Measurements from ENCODE around the gene DAZAP1.

Gene DAZAP1

DNA sequence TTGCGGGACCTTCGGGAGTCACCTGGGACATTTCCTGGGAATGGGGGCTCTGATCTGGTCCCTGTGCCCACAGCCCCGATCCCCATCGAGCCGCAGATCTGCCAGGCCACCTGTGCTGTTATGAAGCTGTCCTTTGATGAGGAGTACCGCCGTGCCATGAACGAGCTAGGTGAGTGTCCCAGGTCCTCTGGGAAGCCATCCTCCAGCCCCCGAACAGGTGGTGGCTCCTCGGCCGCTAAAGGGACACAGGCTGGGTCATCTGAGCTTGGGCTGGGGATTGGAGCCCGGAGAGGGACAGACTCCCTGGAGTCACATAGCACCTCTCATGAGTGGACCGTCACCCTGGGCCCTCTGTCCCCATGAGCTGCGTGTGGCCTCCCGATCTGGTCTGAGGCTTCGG lies 50.5 kb downstream of the DAZAP1 start:
- DNase-seq (ENCODE audit: low read depth) = no peak

GRCh38 chr19:1459479-1459878 lies 52.1 kb downstream of the DAZAP1 start:
- DNase-seq (ENCODE audit: low read depth) = no peak

GRCh38 chr19:1460033-1460995 lies 52.9 kb downstream of the DAZAP1 start:
- no peak for DNase-seq (ENCODE audit: low read depth)

DNA sequence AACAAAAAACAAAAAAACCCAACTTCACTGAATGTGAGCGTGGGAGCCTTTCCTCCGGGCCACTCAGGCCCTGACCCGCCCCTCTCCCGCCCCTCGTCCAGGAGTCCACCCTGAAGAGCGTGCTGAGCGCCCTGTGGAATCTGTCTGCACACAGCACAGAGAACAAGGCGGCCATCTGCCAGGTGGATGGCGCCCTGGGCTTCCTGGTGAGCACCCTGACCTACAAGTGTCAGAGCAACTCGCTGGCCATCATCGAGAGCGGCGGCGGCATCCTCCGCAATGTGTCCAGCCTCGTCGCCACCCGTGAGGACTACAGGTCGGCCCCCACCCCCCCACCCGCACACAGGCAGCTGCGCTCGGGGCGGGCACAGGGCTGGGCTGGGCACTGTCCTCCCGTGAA lies 54.5 kb downstream of the DAZAP1 start:
- no peak for DNase-seq (ENCODE audit: low read depth)

DNA sequence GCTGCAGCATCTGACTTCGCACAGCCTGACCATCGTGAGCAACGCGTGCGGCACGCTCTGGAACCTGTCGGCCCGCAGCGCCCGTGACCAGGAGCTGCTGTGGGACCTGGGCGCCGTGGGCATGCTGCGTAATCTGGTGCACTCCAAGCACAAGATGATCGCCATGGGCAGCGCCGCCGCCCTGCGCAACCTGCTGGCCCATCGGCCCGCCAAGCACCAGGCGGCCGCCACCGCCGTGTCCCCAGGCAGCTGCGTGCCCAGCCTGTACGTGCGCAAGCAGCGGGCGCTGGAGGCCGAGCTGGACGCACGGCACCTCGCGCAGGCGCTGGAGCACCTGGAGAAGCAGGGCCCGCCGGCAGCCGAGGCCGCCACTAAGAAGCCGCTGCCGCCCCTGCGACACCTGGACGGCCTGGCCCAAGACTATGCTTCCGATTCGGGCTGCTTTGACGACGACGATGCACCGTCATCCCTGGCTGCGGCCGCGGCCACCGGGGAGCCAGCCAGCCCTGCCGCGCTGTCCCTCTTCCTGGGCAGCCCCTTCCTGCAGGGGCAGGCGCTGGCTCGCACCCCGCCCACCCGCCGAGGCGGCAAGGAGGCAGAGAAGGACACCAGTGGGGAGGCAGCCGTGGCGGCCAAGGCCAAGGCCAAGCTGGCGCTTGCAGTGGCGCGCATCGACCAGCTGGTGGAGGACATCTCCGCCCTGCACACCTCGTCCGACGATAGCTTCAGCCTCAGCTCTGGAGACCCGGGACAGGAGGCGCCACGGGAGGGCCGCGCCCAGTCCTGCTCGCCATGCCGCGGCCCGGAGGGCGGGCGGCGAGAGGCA lies 58.0 kb downstream of the DAZAP1 start:
- no peak for DNase-seq (ENCODE audit: low read depth)

- DNase-seq (ENCODE audit: low read depth) = no peak
Observed at GRCh38 chr19:1466018-1466460, 58.7 kb downstream of the DAZAP1 start.

DNA sequence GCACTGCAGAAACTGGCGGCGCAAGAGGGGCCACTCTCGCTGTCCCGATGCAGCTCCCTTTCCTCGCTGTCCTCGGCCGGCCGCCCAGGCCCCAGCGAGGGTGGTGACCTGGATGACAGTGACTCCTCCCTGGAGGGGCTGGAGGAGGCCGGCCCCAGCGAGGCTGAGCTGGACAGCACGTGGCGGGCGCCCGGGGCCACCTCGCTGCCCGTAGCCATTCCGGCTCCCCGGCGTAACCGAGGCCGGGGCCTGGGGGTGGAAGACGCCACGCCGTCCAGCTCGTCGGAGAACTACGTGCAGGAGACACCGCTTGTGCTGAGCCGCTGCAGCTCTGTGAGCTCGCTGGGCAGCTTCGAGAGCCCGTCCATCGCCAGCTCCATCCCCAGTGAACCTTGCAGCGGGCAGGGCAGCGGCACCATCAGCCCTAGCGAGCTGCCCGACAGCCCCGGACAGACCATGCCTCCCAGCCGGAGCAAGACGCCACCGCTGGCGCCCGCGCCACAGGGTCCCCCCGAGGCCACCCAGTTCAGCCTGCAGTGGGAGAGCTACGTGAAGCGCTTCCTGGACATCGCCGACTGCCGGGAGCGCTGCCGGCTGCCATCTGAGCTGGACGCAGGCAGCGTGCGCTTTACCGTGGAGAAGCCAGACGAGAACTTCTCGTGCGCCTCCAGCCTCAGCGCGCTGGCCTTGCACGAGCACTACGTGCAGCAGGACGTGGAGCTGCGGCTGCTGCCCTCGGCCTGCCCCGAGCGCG lies 59.3 kb downstream of the DAZAP1 start:
- DNase-seq (ENCODE audit: low read depth) = no peak

DNA sequence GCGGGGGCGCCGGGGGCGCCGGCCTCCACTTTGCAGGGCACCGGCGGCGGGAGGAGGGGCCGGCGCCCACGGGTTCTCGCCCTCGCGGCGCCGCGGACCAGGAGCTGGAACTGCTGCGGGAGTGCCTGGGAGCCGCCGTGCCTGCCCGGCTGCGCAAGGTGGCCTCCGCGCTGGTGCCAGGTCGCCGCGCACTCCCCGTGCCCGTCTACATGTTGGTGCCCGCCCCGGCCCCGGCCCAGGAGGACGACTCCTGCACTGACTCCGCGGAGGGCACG lies 59.8 kb downstream of the DAZAP1 start:
- no peak for DNase-seq (ENCODE audit: low read depth)

- no peak for DNase-seq (ENCODE audit: low read depth)
Observed at GRCh38 chr19:1467490-1468273, 60.3 kb downstream of the DAZAP1 start.

DNA sequence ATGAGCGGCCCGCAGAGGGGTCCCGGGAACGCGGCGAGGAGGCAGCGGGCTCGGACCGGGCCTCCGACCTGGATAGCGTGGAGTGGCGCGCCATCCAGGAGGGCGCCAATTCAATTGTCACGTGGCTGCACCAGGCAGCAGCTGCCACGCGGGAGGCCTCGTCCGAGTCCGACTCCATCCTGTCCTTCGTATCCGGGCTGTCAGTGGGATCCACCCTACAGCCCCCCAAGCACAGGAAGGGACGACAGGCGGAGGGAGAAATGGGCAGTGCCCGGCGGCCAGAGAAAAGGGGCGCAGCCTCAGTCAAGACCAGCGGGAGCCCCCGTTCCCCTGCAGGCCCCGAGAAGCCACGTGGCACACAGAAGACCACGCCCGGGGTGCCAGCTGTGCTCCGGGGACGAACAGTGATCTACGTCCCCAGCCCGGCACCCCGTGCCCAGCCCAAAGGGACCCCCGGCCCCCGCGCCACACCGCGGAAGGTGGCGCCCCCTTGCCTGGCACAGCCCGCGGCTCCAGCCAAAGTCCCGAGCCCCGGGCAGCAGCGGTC lies 61.0 kb downstream of the DAZAP1 start:
- no peak for DNase-seq (ENCODE audit: low read depth)

GRCh38 chr19:1468821-1469254 lies 61.5 kb downstream of the DAZAP1 start:
- DNase-seq (ENCODE audit: low read depth) = no peak

GRCh38 chr19:1469255-1470054 lies 62.1 kb downstream of the DAZAP1 start:
- no peak for DNase-seq (ENCODE audit: low read depth)

- no peak for DNase-seq (ENCODE audit: low read depth)
Observed at GRCh38 chr19:1470055-1470304, 62.6 kb downstream of the DAZAP1 start.

DNA sequence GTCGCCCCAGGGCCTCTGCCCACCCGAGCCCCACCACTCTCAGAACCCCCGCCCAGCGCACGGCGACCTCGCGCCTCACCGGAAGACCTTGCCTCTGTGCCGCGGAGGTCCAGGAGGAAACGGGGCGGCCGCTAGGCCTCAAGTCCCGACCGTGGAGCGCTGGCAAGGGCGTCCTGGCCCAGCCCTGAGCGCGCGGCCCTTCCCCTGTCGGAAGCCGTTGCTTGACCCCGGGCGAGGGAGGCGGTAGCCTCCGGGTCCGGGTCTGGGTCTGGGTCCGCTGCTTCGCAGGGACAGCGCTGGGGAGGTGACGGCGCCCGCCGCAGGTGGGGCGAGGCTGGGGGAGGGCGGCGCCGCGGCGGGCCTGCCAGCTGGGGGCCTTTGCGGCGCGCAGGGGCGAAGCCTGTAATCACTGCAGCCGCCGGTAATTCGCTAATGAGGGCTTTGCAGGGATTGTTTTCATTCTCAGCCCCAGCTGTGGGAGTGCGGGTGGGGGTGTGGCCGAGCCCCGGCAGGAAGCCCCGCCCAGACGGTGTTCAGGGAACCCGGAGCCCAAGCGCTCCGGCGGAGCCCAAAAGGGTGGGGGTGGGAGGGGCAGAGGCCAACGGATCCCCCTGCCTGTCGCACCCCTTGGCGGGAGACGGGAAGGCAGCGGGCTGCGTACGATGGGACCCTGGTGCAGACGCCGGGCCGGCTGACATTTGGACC lies 63.1 kb downstream of the DAZAP1 start:
- peak; percentile 60 for DNase-seq (ENCODE audit: low read depth)

- DNase-seq (ENCODE audit: low read depth) = no peak
Observed at GRCh38 chr19:1471010-1471514, 63.7 kb downstream of the DAZAP1 start.

- no peak for DNase-seq (ENCODE audit: low read depth)
Observed at GRCh38 chr19:1471515-1472160, 64.3 kb downstream of the DAZAP1 start.

DNA sequence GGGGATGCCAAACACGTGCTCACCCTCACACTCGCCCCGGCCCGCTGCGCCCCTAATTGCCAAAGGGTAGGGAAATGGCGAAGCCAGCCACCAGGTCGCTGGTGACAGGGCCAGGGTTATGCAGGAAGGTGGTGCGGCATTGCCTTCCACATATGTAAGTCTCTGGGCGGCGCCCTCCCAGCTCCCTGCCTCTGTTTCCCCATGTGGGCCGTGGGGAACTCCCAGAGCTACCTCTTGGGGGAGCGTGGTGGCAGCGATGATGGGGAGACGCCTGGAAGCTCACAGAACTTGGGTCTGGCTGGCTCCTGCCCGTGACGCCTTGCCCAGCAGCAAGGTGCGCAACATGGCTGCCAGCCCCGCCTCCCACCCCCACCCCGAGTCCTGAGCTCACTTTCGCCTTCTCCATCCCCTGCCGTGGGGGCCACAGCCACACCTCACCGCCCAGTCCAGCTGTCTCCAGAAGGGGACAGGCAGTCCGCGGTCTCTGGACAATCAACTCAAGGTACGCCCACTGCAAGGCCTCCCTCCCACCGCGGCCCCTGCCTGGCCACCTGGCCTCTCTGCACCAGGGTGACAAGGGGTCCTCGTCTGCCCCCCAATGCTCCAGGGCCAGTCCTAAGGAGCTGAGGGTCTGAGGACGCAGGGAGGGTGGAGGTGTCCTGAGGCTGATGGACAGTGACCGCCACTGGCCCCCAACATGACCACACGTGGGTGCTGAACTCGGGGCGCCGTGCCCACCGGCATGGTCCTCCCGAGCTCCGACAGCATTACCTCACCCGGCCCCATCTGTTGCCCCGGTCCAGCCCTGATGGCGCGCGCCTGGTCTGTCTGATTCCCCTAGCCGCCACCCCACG lies 65.1 kb downstream of the DAZAP1 start:
- no peak for DNase-seq (ENCODE audit: low read depth)

- DNase-seq (ENCODE audit: low read depth) = no peak
Observed at GRCh38 chr19:1473085-1473851, 65.9 kb downstream of the DAZAP1 start.
